Measurements from ENCODE around the gene XG.

The XG gene

DNA sequence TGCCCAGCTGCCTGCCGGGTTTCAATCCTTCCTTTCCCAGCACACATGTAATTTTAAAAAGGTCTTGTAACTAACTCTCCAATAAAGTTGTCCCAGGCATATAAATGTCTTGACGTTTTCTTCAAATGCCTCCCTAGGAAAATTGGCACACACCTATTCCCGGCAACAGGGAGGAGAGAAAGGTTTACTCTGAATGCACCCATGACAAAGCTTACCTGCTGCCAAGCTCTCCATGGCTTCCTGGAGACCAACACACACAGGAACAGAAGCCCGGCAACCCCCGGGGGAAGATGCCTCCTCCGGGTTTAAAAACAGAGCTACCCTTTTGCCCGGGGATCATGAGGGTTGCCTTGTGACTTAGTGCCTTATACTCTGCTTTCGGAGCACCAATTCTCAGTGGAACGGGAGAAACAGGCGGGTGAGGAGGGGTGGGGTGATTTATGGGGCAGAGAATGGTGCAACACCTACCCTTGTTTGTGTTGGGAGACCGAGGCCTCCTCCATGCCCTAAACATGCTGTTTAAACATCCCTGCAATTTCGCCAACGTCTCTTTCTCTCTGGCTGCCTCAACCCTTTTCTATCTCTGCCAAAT lies 72.1 kb downstream of the XG start:
- DNase-seq: peak; percentile 37

GRCh38 chrX:2824886-2825285 lies 73.0 kb downstream of the XG start:
- DNase-seq: no peak

DNA sequence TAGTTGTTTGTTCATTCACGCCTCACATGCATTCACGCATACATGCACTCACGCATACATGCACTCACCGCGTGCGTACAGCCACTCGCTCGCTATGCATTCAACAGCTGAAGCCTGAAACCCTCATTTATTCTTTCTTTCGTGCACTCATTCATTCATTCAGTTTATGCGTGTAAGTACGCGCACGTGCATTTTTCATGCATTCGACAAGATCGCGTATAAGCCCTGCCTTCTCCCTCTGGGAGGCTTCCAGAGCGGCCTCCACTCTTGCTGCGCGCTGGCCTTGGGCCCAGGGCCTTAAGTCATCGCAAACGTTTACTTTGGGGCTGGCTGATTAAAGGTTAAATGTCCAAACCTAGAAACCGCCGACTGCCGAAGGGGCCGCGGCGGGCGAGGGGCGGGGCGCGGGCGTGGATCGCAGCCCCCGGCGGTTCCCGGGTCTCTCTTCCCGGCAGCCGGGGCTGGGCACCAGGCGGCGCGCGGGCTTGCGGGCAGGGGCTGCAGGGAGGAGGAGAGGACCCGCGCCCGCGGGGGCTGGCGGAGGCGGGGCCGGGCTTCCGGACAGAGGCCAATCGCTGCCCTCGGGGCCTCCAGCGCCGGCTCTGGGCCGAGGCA lies 76.6 kb downstream of the XG start, which contains the start of gene GYG2:
GYG2 (plus strand) TSS at position 587 of the 615 bp plus-strand sequence. CDS start 1,259 bp downstream, outside the sequence.
- no peak for DNase-seq

- DNase-seq: no peak
Observed at GRCh38 chrX:2828959-2829411, 77.1 kb downstream of the XG start.

DNA sequence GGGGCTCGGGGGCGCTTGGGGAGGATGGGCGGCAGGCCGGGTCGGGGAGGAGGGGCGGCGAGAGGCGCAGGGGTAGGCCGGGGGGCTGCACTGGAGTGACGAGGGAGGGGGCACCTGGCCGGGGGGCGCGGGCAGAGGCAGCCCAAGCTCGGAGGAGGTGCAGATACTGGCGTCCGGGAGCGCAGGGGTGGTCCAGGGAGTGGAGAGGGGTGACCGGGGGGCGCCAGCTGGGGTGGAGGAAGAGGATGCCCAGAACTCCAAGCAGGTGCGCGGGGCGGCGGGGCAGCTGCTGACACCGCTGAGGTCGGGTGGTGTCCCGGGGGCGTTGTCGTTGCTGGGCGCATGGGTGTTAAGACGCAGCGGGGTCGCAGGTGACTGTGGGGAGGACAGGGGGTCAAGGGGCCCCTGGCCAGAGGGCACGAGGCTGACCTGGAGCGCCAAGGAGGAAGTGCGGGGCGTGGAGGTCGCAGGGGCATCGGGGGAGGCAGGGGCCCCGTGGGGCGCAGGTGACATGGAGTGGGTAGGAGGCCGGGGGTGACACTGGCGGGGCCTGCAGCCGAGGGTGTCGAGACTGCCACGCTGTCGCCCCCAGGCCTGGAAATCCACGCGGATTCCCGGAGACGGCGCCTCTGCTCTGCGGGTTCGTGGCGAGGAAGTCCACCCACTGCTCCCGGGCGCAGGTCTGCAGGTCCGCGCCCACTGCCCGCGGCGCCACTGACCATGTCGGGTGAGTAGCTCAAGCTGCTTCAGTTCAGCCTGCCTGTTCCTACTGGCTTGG lies 77.8 kb downstream of the XG start:
- DNase-seq: no peak

GRCh38 chrX:2831471-2832228 lies 79.8 kb downstream of the XG start:
- DNase-seq: no peak

DNA sequence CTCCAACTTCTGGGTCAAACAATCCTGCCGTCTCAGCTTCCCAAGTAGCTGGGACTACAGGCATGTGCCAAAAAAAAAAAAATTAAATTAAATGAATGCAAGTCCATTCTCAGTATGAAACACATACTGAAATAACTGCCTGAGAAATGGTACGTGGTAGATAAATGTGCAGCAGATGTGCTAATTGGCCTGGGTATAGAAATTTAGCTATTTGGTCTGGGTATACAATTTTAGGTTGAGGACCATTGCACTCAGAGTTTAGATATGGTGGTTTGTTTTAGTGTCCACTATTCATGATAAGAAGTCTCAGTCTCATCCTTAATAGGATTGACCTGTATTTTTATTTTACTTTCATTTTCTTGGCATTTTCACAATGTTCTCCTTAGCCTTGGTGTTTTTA lies 86.1 kb downstream of the XG start:
- DNase-seq: no peak

- no peak for DNase-seq
Observed at GRCh38 chrX:2840961-2841360, 89.1 kb downstream of the XG start.

DNA sequence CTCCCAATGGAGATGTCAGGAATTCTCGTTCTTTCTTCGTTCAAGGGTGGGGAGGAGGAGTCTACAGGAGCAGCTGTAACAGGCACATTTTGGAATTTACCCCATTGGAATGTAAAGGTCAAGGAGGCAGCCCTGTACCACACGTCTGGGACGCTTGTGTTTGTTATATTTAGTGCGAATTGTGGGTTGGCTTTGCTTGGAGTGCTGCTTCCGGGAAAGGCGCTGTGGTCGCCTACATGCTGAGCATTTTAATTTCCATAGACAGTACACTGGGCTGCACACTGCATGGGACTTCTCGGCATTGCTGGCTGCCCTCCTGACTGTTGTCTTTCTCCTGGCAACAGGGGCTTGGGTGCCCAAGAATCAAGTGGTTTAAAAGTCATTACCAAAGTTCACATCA lies 89.7 kb downstream of the XG start:
- DNase-seq: no peak

GRCh38 chrX:2846992-2847391 lies 95.2 kb downstream of the XG start:
- no peak for DNase-seq

GRCh38 chrX:2848871-2849301 lies 97.0 kb downstream of the XG start:
- no peak for DNase-seq

DNA sequence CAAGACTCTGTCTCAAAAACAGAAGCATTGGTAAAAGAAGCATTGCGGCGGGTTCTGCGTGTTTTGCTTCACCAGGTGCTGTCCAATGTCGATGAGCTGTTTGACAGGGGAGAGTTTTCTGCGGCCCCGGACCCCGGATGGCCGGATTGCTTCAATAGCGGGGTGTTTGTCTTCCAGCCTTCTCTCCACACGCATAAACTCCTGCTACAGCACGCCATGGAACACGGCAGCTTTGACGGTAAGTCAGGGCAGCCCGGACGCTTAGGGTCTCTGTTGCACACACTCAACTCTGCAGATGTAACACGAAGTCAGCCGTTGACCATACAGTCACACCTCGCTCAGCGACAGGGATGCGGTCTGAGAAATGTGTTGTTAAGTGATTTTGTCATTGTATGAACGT lies 103.1 kb downstream of the XG start:
- DNase-seq: no peak

GRCh38 chrX:2855761-2856160 lies 103.9 kb downstream of the XG start:
- DNase-seq: no peak

DNA sequence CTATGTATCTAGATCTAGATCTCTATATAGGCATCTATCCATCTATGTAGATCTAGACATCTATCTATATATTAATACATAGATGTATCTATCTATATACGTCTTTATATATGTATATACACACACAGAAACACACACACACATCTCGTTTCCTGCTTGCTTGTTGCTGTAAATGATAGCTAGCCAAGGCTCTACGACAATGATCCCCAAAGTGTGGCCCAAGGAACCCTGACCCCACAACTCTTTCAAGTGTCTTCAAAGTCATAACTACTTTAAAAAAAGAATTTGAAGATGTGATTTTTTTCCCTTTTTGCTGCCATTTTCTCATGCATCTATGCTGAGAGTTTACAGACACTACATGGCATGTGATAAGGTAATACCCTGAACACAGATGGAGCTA lies 105.7 kb downstream of the XG start:
- no peak for DNase-seq

DNA sequence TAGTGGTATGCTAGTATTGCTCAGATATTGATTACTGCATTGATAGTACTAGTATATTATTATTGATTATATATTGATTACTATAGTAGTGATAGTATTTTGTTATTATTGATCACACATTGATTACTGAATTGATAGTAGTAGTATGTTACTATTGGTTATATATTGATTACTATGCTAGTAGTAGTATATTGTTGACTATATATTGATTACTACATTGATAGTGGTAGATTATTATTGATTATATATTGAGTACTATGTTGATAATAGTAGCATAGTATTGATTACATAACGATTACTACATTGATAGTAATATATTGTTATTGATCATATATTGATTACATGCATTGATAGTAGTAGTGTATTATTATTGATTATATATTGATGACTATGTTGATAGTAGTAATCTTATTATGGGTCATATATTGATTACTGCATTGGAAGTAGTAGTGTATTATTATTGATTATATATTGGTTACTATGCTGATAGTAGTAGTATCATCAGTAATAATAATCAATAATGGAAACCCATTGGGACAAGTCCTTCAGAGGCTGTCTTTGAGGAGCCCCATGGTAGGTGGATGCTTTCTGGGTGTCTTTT lies 107.5 kb downstream of the XG start:
- no peak for DNase-seq

DNA sequence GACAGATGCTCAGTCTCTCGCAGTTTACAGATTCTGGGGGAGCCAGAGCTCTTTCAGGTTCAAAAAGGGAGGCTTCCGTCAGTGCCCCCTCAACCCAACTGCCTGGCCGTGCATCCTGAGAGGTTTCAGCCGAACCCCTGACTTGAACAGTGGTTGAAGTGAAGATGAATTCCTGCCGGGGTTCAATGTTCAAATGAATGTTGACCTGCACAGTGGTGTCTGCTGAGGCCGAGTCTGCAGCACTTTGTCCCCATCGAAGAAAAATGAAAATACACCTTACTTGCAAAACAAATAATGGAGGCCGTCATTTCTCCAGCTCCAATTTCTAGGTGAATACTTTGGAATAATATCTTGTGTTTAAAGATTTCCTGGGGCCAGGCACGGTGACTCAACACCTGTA lies 110.6 kb downstream of the XG start:
- DNase-seq: no peak

GRCh38 chrX:2863646-2864045 lies 111.8 kb downstream of the XG start:
- no peak for DNase-seq

Data from activated CD8-positive, alpha-beta memory T cell treated with anti-CD3 and anti-CD28 coated beads for 24 hours (primary cell).